IPS-18c (cell line): Measurements from ENCODE around the gene SPEG.

Source experiments
- H3K4me3 ChIP-seq: 2 replicates; pipeline ENCODE4 v1.7.0; 2013; ENCODE audit warnings: low read depth, mild to moderate bottlenecking, low read length, moderate library complexity; ENCODE audit not compliant: insufficient read depth
- H3K9me3 ChIP-seq: one replicate; pipeline ENCODE4 v1.6.1; 2013; ENCODE audit warnings: mild to moderate bottlenecking, low read length, moderate library complexity; ENCODE audit not compliant: control insufficient read depth, insufficient read depth

The SPEG gene

DNA sequence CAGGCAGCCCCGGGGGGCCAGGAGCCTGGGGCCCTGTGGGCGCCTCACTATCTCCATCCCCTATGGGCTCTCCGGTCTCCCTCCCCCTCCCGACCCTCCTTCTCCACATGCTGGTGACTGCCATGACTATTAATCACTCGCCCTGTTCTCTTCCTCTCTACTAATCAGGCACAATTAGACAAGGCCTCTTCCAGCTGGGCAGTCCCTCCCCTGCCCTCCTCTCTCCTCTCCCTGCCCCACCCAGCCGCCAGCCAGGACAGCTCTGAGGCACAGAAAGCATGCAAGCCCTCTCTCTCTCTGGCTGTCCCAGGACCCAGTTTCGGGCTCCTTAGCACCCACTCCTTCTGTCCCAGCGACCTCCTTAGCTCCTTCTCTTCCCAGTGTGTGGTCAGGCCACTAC, 85.4 kb downstream of the SPEG start:
- H3K4me3 ChIP-seq: no peak overlapping the region
- no peaks in the 10 kb centered on the region for H3K9me3 ChIP-seq

- H3K9me3 ChIP-seq: no peaks in the 10 kb centered on the region
Observed at GRCh38 chr2:219521066-219521880, 86.6 kb downstream of the SPEG start.

GRCh38 chr2:219522111-219523030, 87.7 kb downstream of the SPEG start:
- Histone ChIP-seq H3K9me3 (no peaks in the 10 kb centered on the region), H3K4me3 (peak overlapping the region; percentile 50)

More at GRCh38 chr2:219521066-219521880, 86.6 kb downstream of the SPEG start:
- H3K4me3 ChIP-seq: no peak overlapping the region

DNA sequence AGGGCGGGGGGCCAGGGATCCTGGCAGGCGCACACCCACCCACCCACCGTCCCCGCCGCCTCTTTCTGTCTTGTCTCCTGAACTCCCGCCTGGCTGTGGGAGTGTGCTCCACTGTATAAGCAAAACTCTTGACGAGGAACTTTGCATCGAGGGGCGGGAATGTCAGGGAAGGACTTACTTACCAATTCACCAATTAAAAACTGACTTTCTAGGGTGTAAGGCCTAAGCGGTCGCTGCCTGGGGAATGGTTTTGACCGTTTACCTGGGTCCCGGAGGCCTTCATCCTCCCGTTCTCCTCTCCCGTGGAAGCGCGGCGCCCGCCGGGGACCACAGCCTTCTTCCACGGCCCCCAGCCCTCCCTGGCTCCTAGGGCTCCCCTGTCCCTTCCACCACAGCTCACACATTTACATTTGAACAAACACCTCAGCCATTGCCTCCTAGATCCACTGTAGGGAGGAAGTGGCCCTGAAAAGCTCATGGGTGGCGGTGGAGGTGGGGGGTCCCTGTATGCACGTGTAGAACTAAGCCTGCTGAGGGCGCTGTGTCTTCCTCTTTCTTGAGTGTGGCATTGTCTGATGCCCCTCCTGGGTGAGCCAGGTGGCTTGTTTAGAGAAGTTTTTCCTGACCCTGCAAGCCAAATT, 88.5 kb downstream of the SPEG start:
- Histone ChIP-seq H3K4me3 (peak overlapping the region; percentile 50), H3K9me3 (no peaks in the 10 kb centered on the region)

DNA sequence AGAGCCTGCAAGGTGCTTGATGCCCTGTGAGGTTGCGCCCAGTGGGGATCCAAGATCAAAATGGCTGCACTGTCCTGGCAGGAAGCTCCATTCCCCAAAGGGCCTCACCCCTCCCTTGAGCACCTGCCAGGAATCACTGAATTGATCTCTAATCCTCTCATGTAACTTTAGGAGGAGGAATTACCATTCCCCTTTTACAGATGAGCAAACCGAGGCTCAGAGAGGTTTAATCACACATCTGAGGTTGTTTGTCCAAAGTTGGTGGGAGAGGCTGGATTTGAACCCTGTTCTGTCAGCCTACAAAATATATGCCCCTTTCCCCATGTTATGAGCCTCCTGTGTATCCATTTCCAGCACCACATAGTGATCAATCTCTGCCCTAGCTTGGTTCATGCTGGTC, 90.2 kb downstream of the SPEG start:
- Histone ChIP-seq H3K9me3 (peaks cover 2% of the 10 kb centered on the region), H3K4me3 (no peak overlapping the region)

GRCh38 chr2:219525533-219526232, 91.0 kb downstream of the SPEG start:
- H3K9me3 ChIP-seq: peaks cover 2% of the 10 kb centered on the region
- no peak overlapping the region for H3K4me3 ChIP-seq

- peaks cover 2% of the 10 kb centered on the region for H3K9me3 ChIP-seq
Observed at GRCh38 chr2:219526320-219527075, 91.9 kb downstream of the SPEG start.

GRCh38 chr2:219527076-219527394, 92.4 kb downstream of the SPEG start:
- Histone ChIP-seq H3K9me3 (peaks cover 2% of the 10 kb centered on the region), H3K4me3 (no peak overlapping the region)

More at GRCh38 chr2:219526320-219527075, 91.9 kb downstream of the SPEG start:
- no peak overlapping the region for H3K4me3 ChIP-seq

DNA sequence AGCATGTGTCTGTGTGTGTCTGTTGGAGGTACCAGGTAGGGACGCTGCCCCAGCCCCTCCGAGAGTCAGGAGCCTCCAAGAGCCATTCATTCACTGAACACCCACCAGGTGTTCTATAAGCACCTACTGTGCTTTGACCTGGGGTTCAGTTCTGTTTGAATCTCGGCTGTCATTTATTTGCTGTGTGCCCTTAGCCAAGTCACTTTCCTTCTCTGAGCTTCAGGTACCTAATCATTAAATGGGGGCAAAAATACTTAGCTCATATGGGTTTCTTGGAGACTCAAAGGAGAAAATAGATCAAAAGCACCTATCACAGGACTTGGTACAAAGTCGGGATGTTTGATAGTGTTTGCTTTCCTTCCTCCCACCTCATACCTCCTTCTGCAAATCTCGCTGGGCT, 92.8 kb downstream of the SPEG start:
- Histone ChIP-seq H3K4me3 (no peak overlapping the region), H3K9me3 (peaks cover 2% of the 10 kb centered on the region)

DNA sequence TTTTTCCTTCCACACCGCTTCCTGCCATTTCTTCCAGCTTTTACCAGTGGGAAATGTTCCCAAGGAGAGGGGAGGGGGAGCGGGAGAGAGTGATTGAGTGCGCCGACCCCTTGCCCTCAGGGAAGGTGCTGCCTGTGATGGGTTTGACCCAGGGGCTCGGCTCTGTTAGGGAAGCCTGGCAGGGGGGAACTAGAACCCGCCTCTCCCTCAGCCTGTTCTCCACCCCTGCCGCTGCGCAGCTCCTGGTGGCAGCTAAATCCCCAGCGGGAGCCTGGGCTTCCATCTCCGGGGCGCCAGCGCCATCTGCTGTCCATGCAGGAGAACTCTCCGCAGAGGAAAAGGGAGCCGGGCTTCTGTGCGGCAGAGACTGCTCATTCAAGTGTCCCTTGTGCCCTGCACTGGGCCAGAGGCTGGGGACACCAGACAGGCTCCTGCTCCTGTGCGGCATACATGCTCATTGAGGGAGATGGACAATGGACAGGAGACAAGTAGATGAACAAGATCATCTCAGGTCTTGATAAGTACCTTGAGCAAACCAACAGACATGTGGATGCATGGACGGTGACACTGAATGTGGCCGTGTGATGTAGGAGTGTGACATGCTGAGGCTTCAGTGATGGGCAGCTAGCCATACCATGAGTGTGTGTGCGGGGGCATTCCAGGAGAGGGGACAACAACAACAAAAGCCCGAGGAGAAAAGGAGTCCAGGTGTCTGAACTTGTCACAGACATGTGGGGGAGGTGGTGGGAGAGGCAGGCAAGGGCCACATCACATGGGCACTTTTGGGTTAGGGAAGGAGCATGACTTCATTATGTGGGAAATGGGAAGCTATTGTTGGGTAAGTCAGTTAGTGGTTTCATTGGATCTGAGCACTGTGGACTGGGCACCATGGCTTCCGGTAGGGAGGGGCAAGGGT, 95.7 kb downstream of the SPEG start:
- H3K4me3 ChIP-seq: peak overlapping the region; percentile 40; the same call in 1 of the 2 replicates

DNA sequence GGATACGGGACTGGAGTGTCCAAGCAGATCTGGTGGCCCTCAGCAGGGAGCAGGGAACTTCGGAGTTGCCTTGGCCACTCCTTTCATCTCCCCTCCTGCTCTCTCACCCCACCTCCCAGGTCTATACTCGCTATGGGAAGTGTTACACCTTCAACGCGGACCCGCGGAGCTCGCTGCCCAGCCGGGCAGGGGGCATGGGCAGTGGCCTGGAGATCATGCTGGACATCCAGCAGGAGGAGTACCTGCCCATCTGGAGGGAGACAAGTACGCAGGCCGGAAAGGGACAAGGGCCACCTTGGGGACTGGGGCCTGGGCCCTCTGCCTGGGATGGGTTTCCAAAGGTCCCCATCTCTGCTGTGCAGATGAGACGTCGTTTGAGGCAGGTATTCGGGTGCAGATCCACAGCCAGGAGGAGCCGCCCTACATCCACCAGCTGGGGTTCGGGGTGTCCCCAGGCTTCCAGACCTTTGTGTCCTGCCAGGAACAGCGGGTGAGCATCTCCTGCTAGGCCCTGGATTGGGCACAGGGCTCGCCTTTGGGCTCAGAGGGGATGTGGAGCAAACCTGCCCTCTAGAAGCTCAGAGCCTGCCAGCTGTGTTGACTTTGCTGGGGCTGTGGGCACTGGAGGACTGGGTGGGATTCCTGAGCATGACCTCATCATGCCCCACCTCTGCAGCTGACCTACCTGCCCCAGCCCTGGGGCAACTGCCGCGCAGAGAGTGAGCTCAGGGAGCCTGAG, 97.2 kb downstream of the SPEG start:
- Histone ChIP-seq H3K9me3 (peaks cover 2% of the 10 kb centered on the region), H3K4me3 (no peak overlapping the region)

More for the DNA sequence above, 95.7 kb downstream of the SPEG start:
- H3K9me3 ChIP-seq: peaks cover 2% of the 10 kb centered on the region

- Histone ChIP-seq H3K9me3 (peaks cover 2% of the 10 kb centered on the region), H3K4me3 (no peak overlapping the region)
Observed at GRCh38 chr2:219532378-219532649, 97.7 kb downstream of the SPEG start.

GRCh38 chr2:219533930-219534661, 99.5 kb downstream of the SPEG start:
- H3K4me3 ChIP-seq: no peak overlapping the region
- peaks cover 2% of the 10 kb centered on the region for H3K9me3 ChIP-seq

DNA sequence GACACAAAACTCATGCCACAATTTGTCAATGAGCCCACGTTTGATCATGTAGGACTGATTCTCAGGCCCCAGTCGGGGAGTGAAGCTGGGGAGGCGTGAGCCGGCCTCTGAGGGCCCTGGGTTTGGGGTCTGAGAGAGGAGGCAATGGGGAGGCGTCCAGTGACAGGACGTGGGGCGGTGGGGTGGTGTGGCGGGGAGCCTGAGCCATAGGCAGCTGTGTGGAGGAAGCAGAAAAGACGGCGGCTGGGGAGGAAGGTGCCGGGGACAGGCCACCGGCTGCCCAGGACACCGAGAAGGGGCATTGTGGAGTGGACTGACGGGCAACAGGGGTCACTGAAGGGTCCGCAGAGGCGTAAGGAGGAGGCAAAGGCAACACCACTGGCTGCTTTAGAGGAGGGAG, 101.8 kb downstream of the SPEG start:
- Histone ChIP-seq H3K9me3 (no peaks in the 10 kb centered on the region), H3K4me3 (no peak overlapping the region)

- Histone ChIP-seq H3K4me3 (no peak overlapping the region), H3K9me3 (no peaks in the 10 kb centered on the region)
Observed at GRCh38 chr2:219536967-219537366, 102.3 kb downstream of the SPEG start.
